ENCODE data around the gene IGSF21. TPM values are rescaled to one million over a fixed set of nuclear protein-coding genes. Genes with fewer than 3 reads are reported as not detected.

Gene IGSF21
- polyA plus RNA-seq, 3 donors: not detected

GRCh38 chr1:18344755-18345154, 237.2 kb downstream of the IGSF21 start:
- no peak overlapping the region for H3K9ac ChIP-seq (ENCODE audit: insufficient read depth, low read length, poor library complexity, severe bottlenecking)
- no peak overlapping the region for H2AFZ ChIP-seq (ENCODE audit: insufficient read depth, low read depth, low read length, poor library complexity, severe bottlenecking)
- H3K79me2 ChIP-seq (ENCODE audit: insufficient read depth, low read length): no peaks in the 10 kb centered on the region
- Mint-ChIP-seq H3K27me3 (ENCODE audit: low read depth in 3 of 3) (peaks cover 2 to 13% (median 5%) of the 10 kb centered on the region in 3 donors), H3K27ac (no peak overlapping the region), H3K36me3 (no peaks in the 10 kb centered on the region), H3K9me3 (peaks cover 0 to 4% (median 0%) of the 10 kb centered on the region in 7 donors), H3K4me1 (no peaks in the 10 kb centered on the region), H3K4me3 (no peak overlapping the region)
- 29% methylated on average over 2 of the region's 3 CpGs for WGBS (ENCODE audit: insufficient coverage)
- H3K27ac ChIP-seq (ENCODE audit: low read depth in 1 of 2, low read length in 2 of 2): no peak overlapping the region
- intact Hi-C loops (cut with micrococcal nuclease): no loop called here
- H3K36me3 ChIP-seq (replicated peaks in 1 of 2; ENCODE audit: control insufficient read depth in 1 of 2, insufficient read depth in 2 of 2, low read length in 2 of 2): no peaks in the 10 kb centered on the region
- no peak overlapping the region for H3K4me3 ChIP-seq (replicated peaks in 1 of 3; ENCODE audit: low read depth in 2 of 3, low read length in 3 of 3)
- no peaks in the 10 kb centered on the region for H3K9me3 ChIP-seq (replicated peaks in 1 of 2; ENCODE audit: control insufficient read depth in 1 of 2, insufficient read depth in 1 of 2, low read length in 2 of 2)
- DNase-seq: no peak
- H4K20me1 ChIP-seq (ENCODE audit: insufficient read depth, low read length): no peaks in the 10 kb centered on the region
- no peaks in the 10 kb centered on the region for H3K4me1 ChIP-seq (ENCODE audit: control insufficient read depth in 1 of 2, insufficient read depth in 2 of 2, low read length in 2 of 2)
- no peaks in the 10 kb centered on the region for H3K27me3 ChIP-seq (ENCODE audit: control insufficient read depth in 2 of 2, insufficient read depth in 2 of 2, low read length in 2 of 2)
- TF ChIP-seq CTCF (IDR thresholded peaks at IDR 0.05): no peak
- H3K4me2 ChIP-seq (replicated peaks; ENCODE audit: extremely low read depth, low read length, poor library complexity, severe bottlenecking): no peak overlapping the region

GRCh38 chr1:18347559-18347958, 240.0 kb downstream of the IGSF21 start:
- no peak overlapping the region for H3K4me2 ChIP-seq (replicated peaks; ENCODE audit: extremely low read depth, low read length, poor library complexity, severe bottlenecking)
- no peaks in the 10 kb centered on the region for H3K4me1 Mint-ChIP-seq
- intact Hi-C loops (cut with micrococcal nuclease): no loop called here
- H3K27me3 ChIP-seq (ENCODE audit: control insufficient read depth in 2 of 2, insufficient read depth in 2 of 2, low read length in 2 of 2): no peaks in the 10 kb centered on the region
- H4K20me1 ChIP-seq (ENCODE audit: insufficient read depth, low read length): no peaks in the 10 kb centered on the region
- H3K79me2 ChIP-seq (ENCODE audit: insufficient read depth, low read length): no peaks in the 10 kb centered on the region
- H3K27ac ChIP-seq (ENCODE audit: low read depth in 1 of 2, low read length in 2 of 2): no peak overlapping the region
- H3K36me3 ChIP-seq (replicated peaks in 1 of 2; ENCODE audit: control insufficient read depth in 1 of 2, insufficient read depth in 2 of 2, low read length in 2 of 2): no peaks in the 10 kb centered on the region
- H3K9me3 ChIP-seq (replicated peaks in 1 of 2; ENCODE audit: control insufficient read depth in 1 of 2, insufficient read depth in 1 of 2, low read length in 2 of 2): no peaks in the 10 kb centered on the region
- H3K4me3 ChIP-seq (replicated peaks in 1 of 3; ENCODE audit: low read depth in 2 of 3, low read length in 3 of 3): no peak overlapping the region
- no peak overlapping the region for H3K27ac Mint-ChIP-seq
- H3K9ac ChIP-seq (ENCODE audit: insufficient read depth, low read length, poor library complexity, severe bottlenecking): no peak overlapping the region
- H3K27me3 Mint-ChIP-seq (ENCODE audit: low read depth in 3 of 3): peaks cover 2 to 12% (median 9%) of the 10 kb centered on the region in 3 donors
- no peaks in the 10 kb centered on the region for H3K9me3 Mint-ChIP-seq
- H3K4me1 ChIP-seq (ENCODE audit: control insufficient read depth in 1 of 2, insufficient read depth in 2 of 2, low read length in 2 of 2): no peaks in the 10 kb centered on the region
- no peak overlapping the region for H3K4me3 Mint-ChIP-seq
- DNase-seq: no peak
- WGBS (ENCODE audit: insufficient coverage): 89% methylated on average over 3 of the region's 5 CpGs
- no peak overlapping the region for H2AFZ ChIP-seq (ENCODE audit: insufficient read depth, low read depth, low read length, poor library complexity, severe bottlenecking)
- TF ChIP-seq CTCF (IDR thresholded peaks at IDR 0.05): no peak
- no peaks in the 10 kb centered on the region for H3K36me3 Mint-ChIP-seq
